OCI-LY1 (cell line): ENCODE data around the gene MRPS27.

Experiments used
- EZH2 ChIP-seq: fragments of 200-600 bp; sonication (generic), shearing (Covaris generic); IDR thresholded peaks from 2 replicates; pipeline ENCODE4 v1.8.0; 2017; ENCODE audit warnings: borderline replicate concordance, mixed run types, mild to moderate bottlenecking, antibody characterized with exemption, low read length, moderate library complexity, mixed read lengths
- TF ChIP-seq, protein P1 (sequence below): fragments of 200-600 bp; sonication (generic), shearing (Covaris generic); IDR thresholded peaks from 2 replicates; pipeline ENCODE4 v1.5.1; 2017; ENCODE audit warnings: mild to moderate bottlenecking, antibody characterized with exemption, low read length, moderate library complexity, mixed read lengths

DNA sequence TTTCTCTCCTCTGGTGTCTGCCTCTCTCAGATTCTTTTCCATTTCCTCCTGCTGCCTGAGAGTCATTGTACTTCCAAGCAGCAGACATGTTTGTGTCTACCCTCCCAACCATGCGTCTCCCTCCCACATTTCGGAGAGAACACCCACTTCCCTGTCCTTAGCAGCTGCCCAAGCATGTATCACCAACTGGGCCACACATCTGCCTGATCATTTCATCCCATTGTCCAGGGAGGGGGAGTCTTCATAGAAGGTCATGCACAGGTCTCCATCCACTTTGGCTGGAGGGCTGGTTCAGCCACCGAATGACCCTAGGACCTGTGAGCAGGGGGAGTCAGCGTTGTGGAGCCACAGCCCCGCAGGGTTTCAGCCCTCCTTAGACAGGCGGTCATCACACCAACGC is 137.4 kb downstream of the MRPS27 start:
- TF ChIP-seq, protein P1, sequence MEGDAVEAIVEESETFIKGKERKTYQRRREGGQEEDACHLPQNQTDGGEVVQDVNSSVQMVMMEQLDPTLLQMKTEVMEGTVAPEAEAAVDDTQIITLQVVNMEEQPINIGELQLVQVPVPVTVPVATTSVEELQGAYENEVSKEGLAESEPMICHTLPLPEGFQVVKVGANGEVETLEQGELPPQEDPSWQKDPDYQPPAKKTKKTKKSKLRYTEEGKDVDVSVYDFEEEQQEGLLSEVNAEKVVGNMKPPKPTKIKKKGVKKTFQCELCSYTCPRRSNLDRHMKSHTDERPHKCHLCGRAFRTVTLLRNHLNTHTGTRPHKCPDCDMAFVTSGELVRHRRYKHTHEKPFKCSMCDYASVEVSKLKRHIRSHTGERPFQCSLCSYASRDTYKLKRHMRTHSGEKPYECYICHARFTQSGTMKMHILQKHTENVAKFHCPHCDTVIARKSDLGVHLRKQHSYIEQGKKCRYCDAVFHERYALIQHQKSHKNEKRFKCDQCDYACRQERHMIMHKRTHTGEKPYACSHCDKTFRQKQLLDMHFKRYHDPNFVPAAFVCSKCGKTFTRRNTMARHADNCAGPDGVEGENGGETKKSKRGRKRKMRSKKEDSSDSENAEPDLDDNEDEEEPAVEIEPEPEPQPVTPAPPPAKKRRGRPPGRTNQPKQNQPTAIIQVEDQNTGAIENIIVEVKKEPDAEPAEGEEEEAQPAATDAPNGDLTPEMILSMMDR: no peak
- TF ChIP-seq EZH2: no peak
